Stimulated activated naive CD4-positive, alpha-beta T cell treated with Interleukin-2 at 50 U/mL for 16 hours (primary cell): ENCODE measurements around the gene MED12L.
A peak's percentile ranks its signal among the peaks of the same experiment; 100 is the strongest.

ENCODE experiments used
- DNase-seq: peaks from one replicate; lab custom pipeline; 2025; lab: John Stamatoyannopoulos, UW

MED12L gene

GRCh38 chr3:151091685-151092345 is 6.4 kb downstream of the MED12L start:
- DNase-seq = no peak

GRCh38 chr3:151093148-151093547 is 7.7 kb downstream of the MED12L start:
- no peak for DNase-seq

GRCh38 chr3:151093905-151094304 is 8.4 kb downstream of the MED12L start:
- no peak for DNase-seq

GRCh38 chr3:151096716-151097115 is 11.3 kb downstream of the MED12L start:
- no peak for DNase-seq

- no peak for DNase-seq
These were observed 14.6 kb downstream of the MED12L start for GRCh38 chr3:151100076-151100475.

- no peak for DNase-seq
These were observed 16.0 kb downstream of the MED12L start for GRCh38 chr3:151101270-151101969.

GRCh38 chr3:151106311-151106710 is 20.8 kb downstream of the MED12L start:
- no peak for DNase-seq

- no peak for DNase-seq
These were observed 21.7 kb downstream of the MED12L start for GRCh38 chr3:151107177-151107576.

GRCh38 chr3:151107701-151108100 is 22.2 kb downstream of the MED12L start:
- DNase-seq = no peak

- no peak for DNase-seq
These were observed 23.9 kb downstream of the MED12L start for GRCh38 chr3:151109286-151109800.

GRCh38 chr3:151112731-151113130 is 27.3 kb downstream of the MED12L start:
- DNase-seq = no peak

- DNase-seq = no peak
These were observed 27.9 kb downstream of the MED12L start for GRCh38 chr3:151113343-151113742.

- DNase-seq = no peak
These were observed 31.6 kb downstream of the MED12L start for GRCh38 chr3:151117047-151117446.

GRCh38 chr3:151119188-151119587 is 33.7 kb downstream of the MED12L start:
- DNase-seq = no peak

GRCh38 chr3:151120409-151120808 is 34.9 kb downstream of the MED12L start:
- DNase-seq = no peak

GRCh38 chr3:151121016-151121415 is 35.6 kb downstream of the MED12L start:
- DNase-seq = no peak

GRCh38 chr3:151123827-151124226 is 38.4 kb downstream of the MED12L start:
- no peak for DNase-seq

GRCh38 chr3:151124476-151124875 is 39.0 kb downstream of the MED12L start:
- DNase-seq = no peak

- DNase-seq = no peak
These were observed 45.0 kb downstream of the MED12L start for GRCh38 chr3:151130428-151130827.

- no peak for DNase-seq
These were observed 47.7 kb downstream of the MED12L start for GRCh38 chr3:151133175-151133574.

GRCh38 chr3:151133917-151134450 is 48.5 kb downstream of the MED12L start:
- no peak for DNase-seq

GRCh38 chr3:151135541-151136337 is 50.3 kb downstream of the MED12L start:
- DNase-seq = peak; percentile 12
